ENCODE results near the gene SYNPR. TPM values are rescaled to one million over a fixed set of nuclear protein-coding genes. Genes with fewer than 3 reads are reported as not detected.

Gene SYNPR
- total and polyA plus RNA-seq, 12 donors = 0.01 to 0.71 (median 0.43) TPM; not detected in 7

DNA sequence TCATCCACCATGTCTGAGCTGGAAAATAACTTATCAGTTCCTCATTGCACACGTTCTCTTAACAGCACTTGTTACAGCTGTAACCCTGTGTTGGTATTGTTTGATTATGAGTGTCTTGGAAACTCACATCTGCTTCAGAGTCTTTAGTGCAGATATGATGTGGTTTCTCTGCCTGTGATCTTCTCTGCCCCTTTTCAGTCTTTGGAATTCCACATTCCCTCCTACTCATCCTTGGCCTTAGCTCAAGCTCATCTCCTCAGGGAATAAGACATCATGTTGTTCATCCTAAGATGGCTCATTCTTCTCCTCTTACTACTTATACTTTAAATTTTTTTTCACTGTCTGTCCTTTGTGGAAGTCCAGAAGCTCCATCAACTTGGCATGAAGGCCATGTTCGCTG lies 77.7 kb downstream of the SYNPR start:
- intact Hi-C loops (cut with DNase I) = loop anchor here in 5 of 10 donors (5.0 to 10.0 kb wide), 3 partner anchors 451 to 1129 kb away; no protein-coding TSS in a partner anchor

GRCh38 chr3:63364495-63364894 lies 86.4 kb downstream of the SYNPR start:
- TF ChIP-seq CTCF (IDR thresholded peaks at IDR 0.05) = no peak
- whole genome bisulfite sequencing, 2 donors = 13% methylated on average over 1 of the region's 1 CpG
- intact Hi-C loops (cut with DNase I) = no loop called here

More for the DNA sequence above, 77.7 kb downstream of the SYNPR start:
- Histone ChIP-seq H3K36me3 (no peaks in the 10 kb centered on the region), H3K9me3 (peaks cover 0 to 5% (median 0%) of the 10 kb centered on the region in 11 donors), H3K27me3 (peaks cover 0 to 43% (median 12%) of the 10 kb centered on the region in 7 donors), H3K4me3 (no peak overlapping the region), H3K27ac (no peak overlapping the region), H3K4me1 (peaks cover 0 to 3% (median 0%) of the 10 kb centered on the region in 9 donors)
- ATAC-seq = no peak
- 62 to 65% methylated on average over 2 of the region's 2 CpGs for WGBS, 2 donors
- DNase-seq = no peak
- TF ChIP-seq CTCF (IDR thresholded peaks at IDR 0.05) = no peak

DNA sequence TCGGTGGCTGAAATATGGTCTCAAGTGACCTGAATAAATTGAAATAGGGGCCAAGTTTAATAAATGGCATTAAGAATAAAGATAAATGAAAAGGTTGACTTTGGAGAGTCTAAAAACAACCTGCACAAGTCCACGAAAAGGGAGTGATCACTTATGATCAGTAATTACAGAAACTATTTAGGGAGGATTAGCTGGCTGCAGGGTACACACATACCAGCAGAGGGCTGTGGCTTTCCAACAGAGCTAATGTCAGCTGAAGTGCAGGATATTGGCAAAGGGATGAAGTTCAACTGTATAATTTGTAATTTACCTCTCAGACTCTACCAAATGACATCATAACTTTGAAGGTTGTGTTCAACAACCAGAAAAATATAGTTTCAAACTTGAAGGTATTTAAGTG lies 86.8 kb downstream of the SYNPR start:
- Histone ChIP-seq H3K36me3 (no peaks in the 10 kb centered on the region), H3K9me3 (no peaks in the 10 kb centered on the region), H3K4me1 (no peaks in the 10 kb centered on the region), H3K27me3 (peaks cover 0 to 2% (median 0%) of the 10 kb centered on the region in 7 donors), H3K4me3 (no peak overlapping the region), H3K27ac (no peak overlapping the region)
- WGBS, 2 donors = 61 to 73% methylated on average over 2 of the region's 2 CpGs
- peak in 3 of 9 donors; percentile 19 to 24 (median 20) for TF ChIP-seq CTCF (IDR thresholded peaks at IDR 0.05)
- DNase-seq = no peak
- no peak for ATAC-seq
- intact Hi-C loops (cut with DNase I) = no loop called here

More at GRCh38 chr3:63364495-63364894, 86.4 kb downstream of the SYNPR start:
- no peaks in the 10 kb centered on the region for H3K4me1 ChIP-seq
- no peaks in the 10 kb centered on the region for H3K9me3 ChIP-seq
- no peak for ATAC-seq
- H3K27me3 ChIP-seq = peaks cover 0 to 2% (median 0%) of the 10 kb centered on the region in 7 donors
- no peak for DNase-seq
- H3K36me3 ChIP-seq = no peaks in the 10 kb centered on the region
- H3K4me3 ChIP-seq = no peak overlapping the region
- no peak overlapping the region for H3K27ac ChIP-seq

DNA sequence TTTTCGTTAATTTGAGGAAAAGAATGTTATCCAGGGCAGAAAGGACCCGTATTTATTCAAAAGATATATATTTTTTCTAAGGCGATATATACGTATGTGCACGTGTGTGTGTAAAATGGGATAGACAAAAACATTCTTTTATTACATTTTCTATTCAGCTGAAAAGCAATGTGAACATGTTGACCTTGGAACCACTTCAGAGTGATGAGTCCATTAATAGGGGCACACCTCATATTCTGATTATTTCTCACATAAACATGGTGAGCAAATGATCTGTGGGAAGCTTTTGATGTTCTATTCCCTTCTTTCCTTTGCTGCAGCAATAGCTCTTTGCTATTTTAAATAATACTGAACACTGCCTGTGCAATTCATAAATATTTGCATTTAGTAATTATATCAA lies 87.6 kb downstream of the SYNPR start:
- Histone ChIP-seq H3K4me1 (no peaks in the 10 kb centered on the region), H3K36me3 (no peaks in the 10 kb centered on the region), H3K27me3 (peaks cover 0 to 7% (median 0%) of the 10 kb centered on the region in 7 donors), H3K4me3 (no peak overlapping the region), H3K9me3 (no peaks in the 10 kb centered on the region), H3K27ac (no peak overlapping the region)
- WGBS, 2 donors = 88 to 89% methylated on average over 5 of the region's 5 CpGs
- ATAC-seq (no peak), DNase-seq (no peak)
- TF ChIP-seq CTCF (IDR thresholded peaks at IDR 0.05) = no peak
- intact Hi-C loops (cut with DNase I) = no loop called here

Data from heart right ventricle (tissue), 16 donors.